Skeletal muscle cell (primary cell): ENCODE data around the gene ST6GAL2.

Source experiments
- DNase-seq: peaks from one replicate; pipeline ENCODE4 v3.0.0-alpha.2; 2010; ENCODE audit warnings: low read depth
- H3K4me3 ChIP-seq: 2 replicates; pipeline ENCODE4 v1.5.1; 2011; ENCODE audit warnings: low read depth, mild to moderate bottlenecking, control low read depth, low read length, moderate library complexity

Gene ST6GAL2

DNA sequence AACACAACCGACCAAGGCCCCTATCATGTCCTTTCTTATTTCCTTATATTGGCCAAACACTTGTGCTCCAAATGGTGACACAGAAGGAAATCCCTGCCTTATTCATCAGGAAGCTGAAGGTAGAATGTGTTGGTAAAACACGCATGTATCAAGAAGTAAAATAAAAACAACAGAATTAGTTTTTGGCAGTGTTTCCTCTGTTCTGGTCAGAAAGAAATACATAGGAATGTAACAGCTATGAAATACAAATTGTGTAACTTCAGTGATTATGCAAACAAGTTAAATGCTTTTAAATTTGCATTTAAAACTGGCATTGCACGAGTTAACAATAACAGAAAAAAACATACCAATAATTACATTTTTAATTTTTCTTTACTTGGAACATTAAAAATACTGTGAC lies 19.3 kb downstream of the ST6GAL2 start:
- no peak for DNase-seq
- no peak overlapping the region for H3K4me3 ChIP-seq

DNA sequence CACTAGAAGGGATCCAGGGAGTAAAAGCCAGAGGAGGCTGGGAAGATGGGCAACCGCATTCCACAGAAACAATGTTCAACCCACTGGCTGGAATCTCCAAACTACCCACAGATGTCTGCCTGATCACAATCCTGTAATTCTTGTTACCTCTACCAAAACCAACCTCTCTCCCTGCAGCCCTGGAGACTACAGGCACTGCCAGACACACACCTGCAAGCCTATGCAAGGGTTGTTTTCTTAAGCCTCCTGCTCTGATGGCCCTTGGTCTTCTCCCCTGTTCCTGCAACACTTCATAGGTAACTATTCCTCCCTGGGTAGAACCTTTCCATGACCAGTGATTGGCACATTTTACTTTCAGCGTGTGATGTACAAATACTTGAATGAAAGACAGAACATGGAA lies 21.9 kb downstream of the ST6GAL2 start:
- no peak overlapping the region for H3K4me3 ChIP-seq
- no peak for DNase-seq

DNA sequence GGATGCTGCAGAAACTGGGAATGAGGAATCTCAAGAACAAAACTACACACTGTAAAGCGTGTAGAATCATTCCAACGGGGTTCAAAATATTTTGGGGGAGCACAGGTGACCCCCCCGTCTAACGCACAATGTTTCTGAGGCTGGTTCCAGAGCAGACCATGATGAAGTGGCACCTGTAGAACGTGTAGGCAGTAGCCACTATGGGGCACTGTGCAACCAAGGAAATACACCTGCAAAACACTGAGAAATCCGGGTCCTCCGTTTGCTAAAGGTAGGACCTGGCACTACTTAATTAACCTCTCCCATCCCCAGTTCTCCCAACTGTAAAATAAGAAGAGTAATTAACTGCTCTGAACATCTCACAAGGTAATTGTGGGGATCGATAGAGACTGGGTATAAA lies 22.6 kb downstream of the ST6GAL2 start:
- DNase-seq = no peak
- H3K4me3 ChIP-seq = no peak overlapping the region

DNA sequence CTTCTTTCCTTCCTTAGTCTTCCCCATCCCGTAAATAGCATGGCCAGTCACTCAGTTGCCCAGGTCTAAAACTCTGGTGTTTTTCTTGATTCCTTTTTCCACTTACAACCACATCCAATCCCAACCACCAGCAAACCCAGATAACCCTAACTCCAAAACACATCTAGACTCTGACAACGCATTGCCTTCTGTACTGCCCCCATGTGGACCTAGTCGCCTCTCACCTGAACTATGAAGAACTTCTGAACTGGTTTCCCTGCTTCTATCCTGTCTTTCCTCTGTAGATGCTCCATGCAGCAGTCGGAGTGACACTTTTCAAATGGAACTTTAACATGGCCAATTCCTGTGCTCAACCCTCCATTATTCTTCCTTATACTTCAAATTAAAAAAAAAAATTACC lies 26.5 kb downstream of the ST6GAL2 start:
- no peak overlapping the region for H3K4me3 ChIP-seq
- no peak for DNase-seq

DNA sequence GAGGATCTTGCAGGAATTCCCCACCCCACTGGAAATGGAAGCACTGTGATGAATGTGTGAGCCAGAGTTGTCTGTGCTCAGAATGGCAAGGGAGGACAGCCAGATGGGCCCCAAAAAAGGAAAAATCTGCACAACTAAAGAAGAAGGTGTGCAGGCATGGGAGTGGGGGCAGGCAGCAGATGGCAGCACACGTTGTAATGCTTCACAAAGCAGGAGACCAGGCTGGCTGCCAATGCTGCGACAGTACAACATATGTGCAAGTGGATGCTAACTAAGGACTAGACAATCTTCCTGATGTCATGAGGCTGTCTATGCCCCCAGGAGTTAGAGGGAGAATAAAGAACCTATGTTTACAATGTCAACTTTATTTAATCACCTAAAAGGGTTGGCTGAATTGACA lies 27.2 kb downstream of the ST6GAL2 start:
- DNase-seq = no peak
- H3K4me3 ChIP-seq = no peak overlapping the region

DNA sequence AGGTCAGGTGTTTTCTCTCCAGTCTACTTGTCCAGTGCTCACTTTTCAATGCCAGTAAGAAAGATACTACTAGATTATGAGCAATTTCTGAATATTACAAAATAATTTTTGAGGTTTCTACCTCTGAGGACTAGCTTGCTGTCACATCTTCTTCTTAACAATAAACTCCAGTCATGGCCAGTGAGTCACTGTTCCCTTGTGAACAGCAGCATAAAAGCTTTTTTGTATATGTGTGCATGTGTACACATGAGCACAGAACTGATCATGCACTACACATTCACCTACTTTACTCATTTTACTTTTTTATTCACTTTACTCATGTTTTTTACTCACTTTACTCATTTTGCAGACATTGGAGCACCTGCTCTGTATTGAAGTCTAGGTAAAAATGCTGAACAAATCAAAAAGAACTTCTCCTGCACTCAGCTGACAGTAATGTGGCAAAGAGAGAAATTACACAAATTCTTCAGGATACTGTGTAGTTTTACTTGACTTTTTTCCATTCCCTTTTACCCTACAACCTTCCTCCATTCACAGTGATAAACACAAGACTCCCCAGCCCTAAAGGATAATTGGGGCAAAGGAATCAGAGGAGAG lies 28.0 kb downstream of the ST6GAL2 start:
- H3K4me3 ChIP-seq = no peak overlapping the region
- no peak for DNase-seq

DNA sequence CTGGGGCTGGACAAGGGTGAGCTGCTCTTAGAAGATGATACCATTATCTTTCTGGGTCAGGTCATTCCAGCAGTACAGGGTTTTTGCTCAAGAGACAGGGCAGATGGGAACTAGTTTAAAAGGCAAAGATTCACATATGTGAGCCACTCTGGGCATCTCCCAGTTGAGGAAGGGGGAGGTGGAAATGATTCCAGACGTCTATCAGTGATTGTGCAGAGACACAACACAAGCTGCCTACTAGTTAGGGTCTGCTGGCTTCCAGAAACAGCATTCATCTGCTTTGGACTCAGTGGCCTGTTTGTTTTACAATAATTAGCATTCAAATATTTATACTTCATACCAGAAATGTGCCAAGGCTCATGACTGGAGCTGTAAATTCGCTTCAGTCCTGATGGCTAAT lies 32.3 kb downstream of the ST6GAL2 start:
- no peak for DNase-seq
- no peak overlapping the region for H3K4me3 ChIP-seq

DNA sequence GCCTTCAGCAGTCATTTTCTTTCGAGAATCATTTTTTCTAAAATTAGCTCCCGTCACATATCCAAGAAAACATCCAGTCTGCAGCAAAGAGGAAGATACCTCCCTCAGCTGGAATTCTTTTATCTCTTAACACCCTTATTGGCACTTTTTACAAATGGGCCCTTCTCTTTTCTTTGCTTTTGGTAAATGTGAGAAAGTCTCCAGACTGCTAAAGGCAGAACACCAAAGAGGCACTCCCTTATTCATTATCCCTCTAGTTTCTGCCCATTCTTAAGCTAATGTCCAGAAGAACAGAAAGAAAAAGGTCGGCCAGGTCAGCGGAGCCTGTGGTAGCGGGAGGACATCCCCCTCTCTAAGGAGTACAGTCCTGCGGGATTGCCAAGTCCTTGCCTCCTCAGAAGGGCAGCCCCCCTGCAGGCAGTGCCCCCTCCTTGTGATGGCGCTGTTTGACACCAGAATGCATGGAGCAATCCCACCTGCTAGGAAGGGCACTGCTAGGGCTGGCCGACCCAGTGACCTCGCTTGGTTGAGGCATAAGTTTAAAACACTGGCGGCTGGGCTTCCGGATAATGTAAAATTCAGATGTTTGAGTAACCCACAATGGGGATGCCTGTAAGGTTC lies 34.0 kb downstream of the ST6GAL2 start:
- no peak for DNase-seq
- no peak overlapping the region for H3K4me3 ChIP-seq

DNA sequence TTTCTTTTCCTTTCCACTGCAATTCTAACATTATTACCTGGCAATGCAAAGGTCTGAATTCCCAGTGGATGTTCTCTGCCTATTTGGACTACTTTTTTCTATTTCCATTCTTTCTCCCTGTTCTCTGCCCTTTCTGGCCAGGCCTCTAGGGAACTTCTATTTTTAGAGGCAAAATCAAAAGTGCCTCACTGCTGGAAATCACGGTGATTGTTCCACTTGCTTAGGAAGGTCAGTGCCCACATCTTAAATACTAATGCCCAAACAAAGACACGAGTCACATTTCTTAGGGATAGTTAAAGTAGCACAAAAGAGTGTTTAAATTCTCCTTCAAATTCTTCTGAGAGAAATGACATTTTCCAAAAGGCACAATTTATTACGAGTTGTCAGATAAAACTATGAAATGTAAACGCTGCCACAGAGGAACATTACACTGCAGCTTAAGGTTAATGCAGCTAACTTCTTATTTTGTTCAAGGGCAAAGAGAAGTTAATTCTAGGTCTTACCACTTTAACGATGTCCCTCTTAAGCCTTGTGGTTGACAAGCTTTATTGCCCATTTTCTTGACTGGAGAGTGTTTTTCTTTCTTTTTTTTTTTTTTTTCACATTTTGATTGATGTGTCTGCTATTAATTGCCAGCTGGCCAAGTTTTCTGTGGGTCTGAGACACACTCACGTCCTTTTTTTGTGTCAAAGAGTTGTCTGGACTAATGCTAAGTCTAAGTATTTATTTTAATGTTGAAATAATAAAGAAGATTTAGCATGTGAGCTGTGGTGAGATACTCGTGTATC lies 34.7 kb downstream of the ST6GAL2 start:
- no peak overlapping the region for H3K4me3 ChIP-seq
- no peak for DNase-seq

DNA sequence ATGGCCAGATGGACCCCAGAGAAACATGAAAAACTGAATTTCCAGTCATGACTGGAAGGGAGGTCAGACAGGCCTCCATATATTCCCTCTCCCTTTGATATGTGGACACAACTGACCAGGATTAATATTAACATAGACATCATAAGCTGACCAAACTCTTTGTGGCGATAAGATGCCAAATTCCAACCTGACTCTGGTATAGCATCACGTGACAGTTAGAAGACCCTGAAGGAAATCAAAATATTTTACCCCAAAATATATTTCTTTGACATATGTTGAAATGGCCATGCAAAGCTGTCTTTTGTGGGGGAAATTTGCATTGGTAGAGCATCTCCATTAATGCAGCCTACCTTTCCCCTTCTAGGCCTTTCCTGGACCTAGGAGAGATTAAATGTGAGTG lies 36.7 kb downstream of the ST6GAL2 start:
- DNase-seq = no peak
- H3K4me3 ChIP-seq = no peak overlapping the region

DNA sequence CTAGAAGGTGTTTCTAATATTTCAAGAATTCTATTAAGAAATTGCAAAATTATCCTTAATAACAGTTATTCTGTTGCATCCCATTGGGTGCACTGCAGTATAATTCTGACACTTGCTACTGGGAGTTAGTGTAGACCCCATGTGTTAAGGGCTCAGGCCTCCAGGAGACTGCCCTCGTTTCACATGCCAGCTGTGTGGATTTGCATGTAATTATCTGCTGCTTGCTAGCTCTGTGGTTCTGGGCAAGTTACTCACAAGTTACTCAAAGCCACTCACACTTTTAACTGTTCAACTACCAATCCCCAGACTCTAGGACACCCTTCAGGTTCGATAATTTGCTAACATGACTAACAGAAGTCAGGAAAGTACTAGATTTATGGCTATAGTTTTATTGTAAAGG lies 38.6 kb downstream of the ST6GAL2 start:
- DNase-seq = no peak
- no peak overlapping the region for H3K4me3 ChIP-seq

DNA sequence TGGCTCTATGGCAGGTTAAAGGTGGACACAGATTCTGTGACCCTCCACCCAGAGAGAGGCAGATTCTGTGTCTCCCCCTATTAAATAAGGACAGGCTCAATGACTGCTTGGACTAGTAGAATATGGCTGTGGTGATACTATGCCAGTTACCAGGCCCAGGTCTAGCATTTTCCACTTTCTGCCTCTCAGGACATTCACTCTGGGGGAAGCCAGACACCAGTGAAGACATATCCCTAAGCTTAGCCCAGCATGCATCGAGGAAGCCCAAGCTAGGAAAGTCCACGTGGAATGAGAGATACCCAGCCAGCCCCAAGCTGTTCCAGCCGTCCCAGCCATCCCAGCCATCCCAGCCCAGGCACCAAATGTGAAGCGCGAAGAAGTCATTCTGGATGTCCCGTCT lies 40.3 kb downstream of the ST6GAL2 start:
- H3K4me3 ChIP-seq = no peak overlapping the region
- no peak for DNase-seq

DNA sequence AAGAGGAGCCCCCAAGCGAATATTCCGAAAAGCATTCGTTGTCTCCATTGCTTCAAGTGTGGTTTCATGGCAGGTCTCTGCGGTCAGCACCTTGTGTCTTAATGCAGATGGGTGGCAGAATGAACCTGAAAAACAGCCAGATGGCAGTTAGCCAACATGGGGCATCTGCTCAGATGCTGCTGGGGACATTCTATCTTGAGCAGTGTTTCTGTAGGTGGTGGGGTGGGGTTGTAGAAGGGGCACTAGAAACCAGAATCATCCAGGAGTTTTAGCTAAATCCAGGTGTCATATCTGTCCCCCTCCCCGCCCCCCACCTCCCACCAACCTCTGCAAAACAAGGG lies 42.1 kb downstream of the ST6GAL2 start:
- no peak overlapping the region for H3K4me3 ChIP-seq
- DNase-seq = no peak

DNA sequence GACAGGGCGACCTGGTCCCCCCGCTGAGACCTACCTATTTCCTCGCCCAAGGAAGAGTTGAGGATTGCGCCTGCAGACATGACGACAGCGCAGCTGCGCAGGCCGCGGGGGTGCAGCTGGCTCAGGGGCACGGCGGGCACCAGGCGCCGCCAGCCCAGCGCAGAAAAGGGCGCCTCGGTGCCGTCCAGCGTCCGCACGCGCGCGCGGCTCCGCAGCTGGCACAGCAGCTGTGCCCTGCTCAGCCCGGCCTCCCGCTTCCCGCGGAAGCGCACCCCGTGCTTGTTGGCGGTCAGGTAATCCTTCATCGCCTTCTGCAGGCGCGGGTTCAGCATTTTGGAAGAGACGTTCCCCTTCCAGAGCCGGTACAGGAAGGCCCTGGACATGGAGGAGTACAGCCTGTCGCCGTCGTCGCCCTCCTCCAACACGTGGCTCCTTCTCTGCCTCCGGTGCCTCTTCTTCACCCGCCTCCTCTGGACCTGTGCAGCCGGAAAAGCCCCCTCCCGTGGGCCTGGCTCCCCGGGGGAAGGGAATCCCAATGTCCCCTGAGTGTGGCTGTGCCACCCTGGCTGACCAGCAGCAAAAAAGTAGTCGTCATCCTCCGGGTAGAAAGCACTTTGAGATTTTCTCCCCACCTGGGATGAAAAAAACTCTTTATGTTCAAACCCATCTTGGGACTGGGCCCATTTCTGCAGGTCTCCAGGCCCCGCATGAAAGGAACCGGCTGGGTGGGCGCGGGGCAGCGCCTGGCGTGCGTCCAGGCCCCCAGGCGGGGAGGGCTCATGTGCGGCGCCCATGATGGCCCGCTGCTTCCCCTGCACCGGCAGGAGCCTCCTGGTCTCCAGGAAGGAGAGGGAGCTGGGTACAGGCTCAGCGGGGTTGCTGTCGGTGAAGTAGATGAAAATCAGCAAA lies 42.7 kb downstream of the ST6GAL2 start:
- H3K4me3 ChIP-seq = no peak overlapping the region
- no peak for DNase-seq

DNA sequence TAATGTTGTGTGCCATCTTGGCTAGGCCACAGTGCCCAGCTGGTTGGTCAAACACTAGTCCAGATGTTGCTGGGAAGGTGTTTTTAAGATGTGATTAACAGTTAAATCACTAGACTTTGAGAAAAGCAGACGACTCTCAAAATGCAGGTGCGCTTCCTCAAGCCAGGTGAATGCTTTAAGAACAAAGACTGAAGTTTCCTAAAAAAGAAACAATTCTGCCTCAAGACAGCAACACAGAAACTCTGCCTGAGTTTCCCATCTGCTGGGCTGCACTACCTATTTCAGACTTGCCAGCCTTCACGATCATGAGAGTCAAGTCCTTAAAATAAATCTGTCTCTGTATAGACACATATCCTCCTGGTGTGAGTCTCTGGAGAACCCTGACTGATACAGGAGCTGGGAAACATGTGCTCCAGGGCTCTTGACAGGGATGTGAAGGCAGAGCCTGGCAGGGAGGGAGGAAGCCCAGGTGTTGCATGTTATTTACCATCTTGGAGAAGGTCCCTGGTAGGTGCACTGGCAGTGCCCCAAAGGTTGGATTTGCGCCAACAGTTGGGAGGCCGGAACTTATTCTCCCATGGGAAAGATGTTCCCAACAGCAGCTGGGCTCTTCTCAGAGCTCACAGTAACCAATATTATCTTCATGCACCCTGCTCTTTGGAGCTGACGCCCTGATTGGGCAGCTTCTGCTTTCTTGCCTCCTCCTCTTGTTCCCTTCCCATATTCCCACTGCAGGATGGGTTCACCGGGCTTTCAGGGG lies 43.9 kb downstream of the ST6GAL2 start:
- no peak for DNase-seq
- no peak overlapping the region for H3K4me3 ChIP-seq

DNA sequence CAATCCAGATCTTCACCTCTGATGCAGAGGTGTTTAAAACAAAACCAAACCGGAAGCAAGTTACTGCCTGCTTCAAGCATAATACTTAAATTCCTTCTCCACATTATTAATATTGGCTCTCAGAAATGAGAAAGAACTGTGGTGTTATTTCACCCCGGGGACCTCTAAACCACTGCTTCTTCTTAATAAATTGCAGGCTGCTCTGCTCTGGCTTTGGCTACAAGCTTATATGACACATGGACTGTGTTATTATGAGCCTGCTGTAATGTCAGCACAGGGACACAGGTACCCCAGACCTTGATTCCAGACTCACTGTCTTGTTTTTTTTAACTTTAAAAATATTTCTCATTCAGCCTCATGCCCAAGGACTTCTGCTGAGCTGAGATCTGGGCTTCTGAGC lies 45.1 kb downstream of the ST6GAL2 start:
- no peak for DNase-seq
- no peak overlapping the region for H3K4me3 ChIP-seq

DNA sequence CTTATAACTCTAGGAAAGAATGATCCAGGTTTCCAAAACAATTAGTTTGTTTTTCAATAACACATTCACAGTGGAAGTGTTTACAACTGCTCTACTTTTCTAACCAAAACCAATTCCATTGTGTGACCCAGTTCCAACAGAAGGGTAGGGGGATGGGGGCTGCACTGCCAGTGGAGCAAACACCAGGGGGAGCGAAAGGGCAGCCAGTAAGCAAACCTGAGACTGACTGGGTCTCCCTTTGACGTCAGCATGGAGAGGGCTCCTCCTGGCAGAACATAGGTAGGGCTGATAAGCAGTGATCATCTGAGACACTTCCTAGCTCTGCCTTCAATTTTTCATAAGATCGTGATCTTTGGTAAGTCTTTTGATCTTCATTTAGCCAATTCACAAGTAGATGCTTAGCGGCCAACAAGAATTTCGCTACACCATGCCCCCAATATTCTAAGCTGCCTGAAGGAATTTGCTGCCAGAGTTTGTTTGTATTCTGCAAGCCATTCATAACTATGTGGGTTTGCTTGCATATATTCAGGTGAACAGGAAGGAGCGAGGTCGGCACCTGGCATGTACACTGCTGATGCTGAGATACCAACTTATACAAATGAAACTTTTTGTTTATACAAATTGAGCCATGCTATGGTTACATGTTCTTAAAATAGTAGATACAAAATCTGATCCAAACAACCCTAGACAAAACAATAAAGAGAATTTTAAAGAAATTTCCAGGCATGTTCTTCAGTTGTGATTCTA lies 45.9 kb downstream of the ST6GAL2 start:
- no peak overlapping the region for H3K4me3 ChIP-seq
- DNase-seq = no peak

DNA sequence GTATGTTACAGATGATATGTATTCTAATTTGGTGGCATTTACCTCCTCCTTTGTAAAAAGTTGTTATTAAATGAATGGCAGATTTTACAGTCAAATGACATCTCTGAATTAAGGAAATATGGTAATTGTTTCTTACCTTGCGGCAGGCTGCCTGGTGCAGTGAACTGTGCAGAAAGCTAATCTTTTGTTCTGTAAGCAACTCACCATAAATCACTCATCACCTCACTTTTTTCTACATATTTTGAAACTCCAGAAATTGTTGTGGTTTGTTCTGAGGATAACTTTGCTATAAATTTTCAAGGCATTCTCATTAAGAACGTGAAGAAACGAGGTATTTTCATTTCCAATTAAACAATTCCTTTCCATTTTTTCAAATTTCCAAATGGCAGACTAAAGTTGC lies 52.7 kb downstream of the ST6GAL2 start:
- no peak overlapping the region for H3K4me3 ChIP-seq
- no peak for DNase-seq
